Brain microvascular endothelial cell (primary cell): ENCODE data around the gene RSBN1L.
"Not testable (repeated sequence)": the region's sequence is repeated elsewhere in the genome, so short reads cannot be mapped to it uniquely, and the experiment has no call there.

Source experiments
- DNase-seq: peaks from one replicate; pipeline ENCODE4 v3.0.0-alpha.2; 2020
- H3K27ac ChIP-seq: fragments of 250-450 bp; sonication (Bioruptor Pico); 2 replicates; pipeline ENCODE4 v1.5.1; 2020; ENCODE audit warnings: mild to moderate bottlenecking, moderate library complexity
- H3K27me3 ChIP-seq: fragments of 250-450 bp; sonication (Bioruptor Pico); replicated peaks from 2 replicates; pipeline ENCODE4 v1.5.1; 2020; ENCODE audit warnings: mild to moderate bottlenecking
- H3K36me3 ChIP-seq: fragments of 250-450 bp; sonication (Bioruptor Pico); replicated peaks from 2 replicates; pipeline ENCODE4 v1.5.1; 2020; ENCODE audit warnings: mild to moderate bottlenecking
- H3K4me3 ChIP-seq: 2 replicates; pipeline ENCODE4 v1.5.1; 2011; ENCODE audit warnings: low read depth, mild to moderate bottlenecking, control low read depth, low read length, moderate library complexity
- in situ Hi-C: cut with HindIII; loops from 2 replicates; pipeline ENCODE4 v1.10.0; 2017; ENCODE audit warnings: low sequenced_read_pairs, low pct_ligation_motif_present
- TF ChIP-seq, protein P1 (sequence below): IDR thresholded peaks from 2 replicates; pipeline ENCODE4 v1.5.1; 2011; ENCODE audit warnings: low read depth, mild to moderate bottlenecking, moderate library complexity, low read length, control low read depth, inconsistent platforms; ENCODE audit errors: missing control alignments

RSBN1L gene

DNA sequence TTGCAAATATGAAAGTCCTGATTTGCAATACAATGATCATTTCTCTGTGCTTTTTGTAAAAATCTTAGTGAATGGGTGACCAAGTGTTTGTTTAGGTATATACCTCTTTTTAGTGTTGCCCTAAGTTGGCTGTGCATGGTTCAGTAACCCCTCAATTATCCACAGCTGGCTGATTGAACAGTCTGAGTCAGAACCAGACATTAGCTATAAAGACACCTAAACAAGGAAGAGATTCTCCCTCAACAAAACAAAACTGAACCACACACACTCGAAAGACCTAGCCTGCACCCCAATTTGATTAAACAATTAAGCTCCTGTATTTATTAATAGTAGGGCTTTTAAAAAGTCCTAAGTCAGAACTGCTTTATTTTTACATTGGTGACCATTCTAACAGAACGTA lies 2.8 kb downstream of the RSBN1L start:
- Histone ChIP-seq H3K4me3 (no peak overlapping the region), H3K36me3 (no peaks in the 10 kb centered on the region), H3K27me3 (no peaks in the 10 kb centered on the region), H3K27ac (no peak overlapping the region)
- no peak for DNase-seq
- in situ Hi-C loops, result no loop called here
- TF ChIP-seq, protein P1, sequence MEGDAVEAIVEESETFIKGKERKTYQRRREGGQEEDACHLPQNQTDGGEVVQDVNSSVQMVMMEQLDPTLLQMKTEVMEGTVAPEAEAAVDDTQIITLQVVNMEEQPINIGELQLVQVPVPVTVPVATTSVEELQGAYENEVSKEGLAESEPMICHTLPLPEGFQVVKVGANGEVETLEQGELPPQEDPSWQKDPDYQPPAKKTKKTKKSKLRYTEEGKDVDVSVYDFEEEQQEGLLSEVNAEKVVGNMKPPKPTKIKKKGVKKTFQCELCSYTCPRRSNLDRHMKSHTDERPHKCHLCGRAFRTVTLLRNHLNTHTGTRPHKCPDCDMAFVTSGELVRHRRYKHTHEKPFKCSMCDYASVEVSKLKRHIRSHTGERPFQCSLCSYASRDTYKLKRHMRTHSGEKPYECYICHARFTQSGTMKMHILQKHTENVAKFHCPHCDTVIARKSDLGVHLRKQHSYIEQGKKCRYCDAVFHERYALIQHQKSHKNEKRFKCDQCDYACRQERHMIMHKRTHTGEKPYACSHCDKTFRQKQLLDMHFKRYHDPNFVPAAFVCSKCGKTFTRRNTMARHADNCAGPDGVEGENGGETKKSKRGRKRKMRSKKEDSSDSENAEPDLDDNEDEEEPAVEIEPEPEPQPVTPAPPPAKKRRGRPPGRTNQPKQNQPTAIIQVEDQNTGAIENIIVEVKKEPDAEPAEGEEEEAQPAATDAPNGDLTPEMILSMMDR, result no peak

DNA sequence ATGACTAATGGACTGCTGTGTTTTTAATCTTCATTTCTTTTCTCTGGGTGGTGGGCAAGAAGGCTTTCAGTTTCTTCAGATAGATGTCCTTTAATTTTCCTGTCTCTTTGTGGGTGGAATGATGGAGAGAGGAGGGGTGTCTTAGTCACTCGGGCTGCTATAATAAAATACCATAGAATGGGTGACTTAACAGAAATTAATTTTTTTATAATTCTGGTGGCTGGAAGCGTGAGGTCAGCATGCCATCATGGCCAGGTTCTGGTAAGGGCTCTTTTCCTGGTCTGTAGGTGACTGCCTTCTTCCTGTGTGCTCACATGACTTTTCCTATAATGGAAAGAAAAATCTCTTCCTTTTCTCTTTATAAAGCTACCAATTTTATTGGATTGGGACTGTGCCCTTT lies 6.3 kb downstream of the RSBN1L start:
- DNase-seq, result no peak
- in situ Hi-C loops, result no loop called here
- no peak overlapping the region for H3K27ac ChIP-seq

GRCh38 chr7:77702968-77703472 lies 6.8 kb downstream of the RSBN1L start:
- Histone ChIP-seq H3K27me3 (no peaks in the 10 kb centered on the region), H3K27ac (no peak overlapping the region), H3K36me3 (no peaks in the 10 kb centered on the region), H3K4me3 (no peak overlapping the region)
- TF ChIP-seq, protein P1, result no peak
- in situ Hi-C loops, result no loop called here
- DNase-seq, result no peak

More for the DNA sequence above, 6.3 kb downstream of the RSBN1L start:
- Histone ChIP-seq H3K27me3 (no peaks in the 10 kb centered on the region), H3K36me3 (no peaks in the 10 kb centered on the region), H3K4me3 (no peak overlapping the region)
- TF ChIP-seq, protein P1, result no peak

- H3K27ac ChIP-seq, H3K36me3 ChIP-seq, H3K27me3 ChIP-seq, DNase-seq, in situ Hi-C loops, H3K4me3 ChIP-seq: not testable (repeated sequence)
Observed at GRCh38 chr7:77703669-77704068, 7.4 kb downstream of the RSBN1L start.

DNA sequence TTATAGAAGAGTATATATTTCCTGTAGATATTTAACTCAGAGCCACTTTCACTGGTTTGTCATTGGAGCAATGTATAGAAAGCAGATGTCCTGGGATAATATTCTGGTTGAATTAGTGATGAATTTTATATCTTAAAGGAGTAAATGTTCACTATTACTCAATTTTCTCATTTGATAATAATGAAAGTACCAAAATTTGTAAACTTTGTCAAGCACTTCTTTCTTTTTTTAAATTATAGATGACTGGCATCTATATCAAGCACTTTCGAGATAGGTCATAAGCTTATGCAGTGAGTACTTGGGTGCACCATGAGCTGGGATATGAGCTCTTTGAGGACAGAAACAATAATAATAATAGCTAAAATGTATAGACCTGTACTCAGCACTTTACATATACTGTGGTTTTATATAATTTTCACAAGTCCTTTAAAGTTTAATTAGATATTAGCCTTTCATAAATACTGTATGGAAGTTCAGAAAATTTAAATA lies 11.3 kb downstream of the RSBN1L start:
- no peaks in the 10 kb centered on the region for H3K36me3 ChIP-seq
- no peaks in the 10 kb centered on the region for H3K27me3 ChIP-seq
- no peak overlapping the region for H3K4me3 ChIP-seq
- no peak overlapping the region for H3K27ac ChIP-seq
- no peak for DNase-seq
- in situ Hi-C loops, result no loop called here
- TF ChIP-seq, protein P1, result no peak

GRCh38 chr7:77710067-77710466 lies 13.8 kb downstream of the RSBN1L start:
- in situ Hi-C loops, result no loop called here
- Histone ChIP-seq H3K4me3 (no peak overlapping the region), H3K36me3 (no peaks in the 10 kb centered on the region), H3K27ac (no peak overlapping the region), H3K27me3 (no peaks in the 10 kb centered on the region)
- DNase-seq, result no peak
- TF ChIP-seq, protein P1, result no peak
